SH-SY5Y (cell line): Measurements from ENCODE around the gene CRYBG1.

ENCODE experiments used
- GATA2 ChIP-seq: IDR thresholded peaks from 2 replicates; pipeline ENCODE4 v1.6.1; 2011; ENCODE audit warnings: mild to moderate bottlenecking, low read depth, low read length
- GATA3 ChIP-seq: IDR thresholded peaks from 2 replicates; pipeline ENCODE4 v1.6.1; 2011; ENCODE audit warnings: low read depth, mild to moderate bottlenecking, low read length, moderate library complexity

- TF ChIP-seq GATA3 (no peak), GATA2 (no peak)
Observed at GRCh38 chr6:106363401-106364138, 3.1 kb downstream of the CRYBG1 start.
